ENCODE measurements around the gene PALS1. TPM values are rescaled to one million over a fixed set of nuclear protein-coding genes. Genes with fewer than 3 reads are reported as not detected.

PALS1 gene
- total and polyA plus RNA-seq, 2 of the 8 experiments (the other 6 are each of a cell fraction or from before 2014, with no cell fraction given) = 6.7 to 25.1 TPM

DNA sequence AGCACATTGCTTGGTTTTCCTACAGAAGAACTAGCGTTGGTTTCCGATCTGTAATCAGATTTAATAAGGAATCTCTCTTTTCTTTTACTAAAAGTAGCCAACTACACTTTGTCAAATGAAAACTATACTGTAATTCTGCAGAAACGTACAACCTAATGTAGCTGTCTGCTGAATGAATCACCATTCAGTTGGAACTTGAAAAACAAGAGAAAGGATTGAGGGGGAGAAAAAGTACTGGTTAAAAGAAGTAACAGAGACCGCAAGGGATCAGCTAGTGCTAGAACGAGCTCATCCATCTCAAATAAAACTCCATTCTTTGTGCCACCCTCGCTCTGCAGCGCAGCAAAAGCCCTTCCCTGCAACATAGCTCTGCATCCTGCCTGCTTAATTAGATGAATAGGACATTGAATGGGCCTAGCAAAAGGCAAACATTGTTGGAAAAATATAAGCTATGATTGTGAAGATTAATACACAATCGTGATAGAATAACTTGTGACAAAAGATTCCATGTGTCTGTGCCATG, 49.4 kb upstream of the PALS1 start (continued):
- TF ChIP-seq, protein P1, sequence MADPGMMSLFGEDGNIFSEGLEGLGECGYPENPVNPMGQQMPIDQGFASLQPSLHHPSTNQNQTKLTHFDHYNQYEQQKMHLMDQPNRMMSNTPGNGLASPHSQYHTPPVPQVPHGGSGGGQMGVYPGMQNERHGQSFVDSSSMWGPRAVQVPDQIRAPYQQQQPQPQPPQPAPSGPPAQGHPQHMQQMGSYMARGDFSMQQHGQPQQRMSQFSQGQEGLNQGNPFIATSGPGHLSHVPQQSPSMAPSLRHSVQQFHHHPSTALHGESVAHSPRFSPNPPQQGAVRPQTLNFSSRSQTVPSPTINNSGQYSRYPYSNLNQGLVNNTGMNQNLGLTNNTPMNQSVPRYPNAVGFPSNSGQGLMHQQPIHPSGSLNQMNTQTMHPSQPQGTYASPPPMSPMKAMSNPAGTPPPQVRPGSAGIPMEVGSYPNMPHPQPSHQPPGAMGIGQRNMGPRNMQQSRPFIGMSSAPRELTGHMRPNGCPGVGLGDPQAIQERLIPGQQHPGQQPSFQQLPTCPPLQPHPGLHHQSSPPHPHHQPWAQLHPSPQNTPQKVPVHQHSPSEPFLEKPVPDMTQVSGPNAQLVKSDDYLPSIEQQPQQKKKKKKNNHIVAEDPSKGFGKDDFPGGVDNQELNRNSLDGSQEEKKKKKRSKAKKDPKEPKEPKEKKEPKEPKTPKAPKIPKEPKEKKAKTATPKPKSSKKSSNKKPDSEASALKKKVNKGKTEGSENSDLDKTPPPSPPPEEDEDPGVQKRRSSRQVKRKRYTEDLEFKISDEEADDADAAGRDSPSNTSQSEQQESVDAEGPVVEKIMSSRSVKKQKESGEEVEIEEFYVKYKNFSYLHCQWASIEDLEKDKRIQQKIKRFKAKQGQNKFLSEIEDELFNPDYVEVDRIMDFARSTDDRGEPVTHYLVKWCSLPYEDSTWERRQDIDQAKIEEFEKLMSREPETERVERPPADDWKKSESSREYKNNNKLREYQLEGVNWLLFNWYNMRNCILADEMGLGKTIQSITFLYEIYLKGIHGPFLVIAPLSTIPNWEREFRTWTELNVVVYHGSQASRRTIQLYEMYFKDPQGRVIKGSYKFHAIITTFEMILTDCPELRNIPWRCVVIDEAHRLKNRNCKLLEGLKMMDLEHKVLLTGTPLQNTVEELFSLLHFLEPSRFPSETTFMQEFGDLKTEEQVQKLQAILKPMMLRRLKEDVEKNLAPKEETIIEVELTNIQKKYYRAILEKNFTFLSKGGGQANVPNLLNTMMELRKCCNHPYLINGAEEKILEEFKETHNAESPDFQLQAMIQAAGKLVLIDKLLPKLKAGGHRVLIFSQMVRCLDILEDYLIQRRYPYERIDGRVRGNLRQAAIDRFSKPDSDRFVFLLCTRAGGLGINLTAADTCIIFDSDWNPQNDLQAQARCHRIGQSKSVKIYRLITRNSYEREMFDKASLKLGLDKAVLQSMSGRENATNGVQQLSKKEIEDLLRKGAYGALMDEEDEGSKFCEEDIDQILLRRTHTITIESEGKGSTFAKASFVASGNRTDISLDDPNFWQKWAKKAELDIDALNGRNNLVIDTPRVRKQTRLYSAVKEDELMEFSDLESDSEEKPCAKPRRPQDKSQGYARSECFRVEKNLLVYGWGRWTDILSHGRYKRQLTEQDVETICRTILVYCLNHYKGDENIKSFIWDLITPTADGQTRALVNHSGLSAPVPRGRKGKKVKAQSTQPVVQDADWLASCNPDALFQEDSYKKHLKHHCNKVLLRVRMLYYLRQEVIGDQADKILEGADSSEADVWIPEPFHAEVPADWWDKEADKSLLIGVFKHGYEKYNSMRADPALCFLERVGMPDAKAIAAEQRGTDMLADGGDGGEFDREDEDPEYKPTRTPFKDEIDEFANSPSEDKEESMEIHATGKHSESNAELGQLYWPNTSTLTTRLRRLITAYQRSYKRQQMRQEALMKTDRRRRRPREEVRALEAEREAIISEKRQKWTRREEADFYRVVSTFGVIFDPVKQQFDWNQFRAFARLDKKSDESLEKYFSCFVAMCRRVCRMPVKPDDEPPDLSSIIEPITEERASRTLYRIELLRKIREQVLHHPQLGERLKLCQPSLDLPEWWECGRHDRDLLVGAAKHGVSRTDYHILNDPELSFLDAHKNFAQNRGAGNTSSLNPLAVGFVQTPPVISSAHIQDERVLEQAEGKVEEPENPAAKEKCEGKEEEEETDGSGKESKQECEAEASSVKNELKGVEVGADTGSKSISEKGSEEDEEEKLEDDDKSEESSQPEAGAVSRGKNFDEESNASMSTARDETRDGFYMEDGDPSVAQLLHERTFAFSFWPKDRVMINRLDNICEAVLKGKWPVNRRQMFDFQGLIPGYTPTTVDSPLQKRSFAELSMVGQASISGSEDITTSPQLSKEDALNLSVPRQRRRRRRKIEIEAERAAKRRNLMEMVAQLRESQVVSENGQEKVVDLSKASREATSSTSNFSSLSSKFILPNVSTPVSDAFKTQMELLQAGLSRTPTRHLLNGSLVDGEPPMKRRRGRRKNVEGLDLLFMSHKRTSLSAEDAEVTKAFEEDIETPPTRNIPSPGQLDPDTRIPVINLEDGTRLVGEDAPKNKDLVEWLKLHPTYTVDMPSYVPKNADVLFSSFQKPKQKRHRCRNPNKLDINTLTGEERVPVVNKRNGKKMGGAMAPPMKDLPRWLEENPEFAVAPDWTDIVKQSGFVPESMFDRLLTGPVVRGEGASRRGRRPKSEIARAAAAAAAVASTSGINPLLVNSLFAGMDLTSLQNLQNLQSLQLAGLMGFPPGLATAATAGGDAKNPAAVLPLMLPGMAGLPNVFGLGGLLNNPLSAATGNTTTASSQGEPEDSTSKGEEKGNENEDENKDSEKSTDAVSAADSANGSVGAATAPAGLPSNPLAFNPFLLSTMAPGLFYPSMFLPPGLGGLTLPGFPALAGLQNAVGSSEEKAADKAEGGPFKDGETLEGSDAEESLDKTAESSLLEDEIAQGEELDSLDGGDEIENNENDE (IDR thresholded peaks at IDR 0.05; ENCODE audit: insufficient replicate concordance, low read length) = no peak
